Uterus (tissue), 2 donors: ENCODE measurements around the gene MAD1L1.

Experiments used
- POLR2A ChIP-seq, 2 donors: fragments of 450-650 bp; IDR thresholded peaks; one replicate each; pipeline ENCODE4 v1.6.1; 2016; ENCODE audit warnings: antibody characterized with exemption in 2 of 2, mild to moderate bottlenecking in 1 of 2, moderate library complexity in 1 of 2
- TF ChIP-seq, protein P1 (sequence below), 4 experiments: fragments of 200-600 bp in 2 of 4; fragments of 450-650 bp in 2 of 4; sonication (generic) in 2 of 4; IDR thresholded peaks; one replicate each; pipeline ENCODE4 v1.5.1; 2016 to 2019; ENCODE audit warnings: antibody characterized with exemption in 4 of 4, mild to moderate bottlenecking in 2 of 4, moderate library complexity in 1 of 4

DNA sequence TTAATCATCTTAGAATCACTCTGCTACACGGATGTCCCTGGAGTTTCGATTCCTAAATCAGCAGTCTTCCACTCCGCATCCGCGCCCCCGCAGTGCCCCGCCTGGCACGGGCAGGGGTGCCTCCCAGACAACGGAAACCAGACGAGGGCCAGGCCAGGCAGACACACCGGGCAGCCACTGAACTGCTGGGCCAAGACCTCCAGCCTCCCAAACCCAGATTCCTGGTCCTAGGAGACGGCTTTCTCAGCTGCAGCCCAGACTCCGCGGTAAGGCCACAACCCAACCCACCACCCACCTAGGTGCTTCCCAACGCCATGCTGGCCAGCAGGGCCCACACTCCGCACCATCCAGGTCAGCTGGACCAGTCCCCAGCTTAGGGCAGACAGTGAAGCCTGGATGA lies 33.2 kb downstream of the MAD1L1 start:
- TF ChIP-seq POLR2A (IDR thresholded peaks at IDR 0.05): no peak
- TF ChIP-seq, protein P1, sequence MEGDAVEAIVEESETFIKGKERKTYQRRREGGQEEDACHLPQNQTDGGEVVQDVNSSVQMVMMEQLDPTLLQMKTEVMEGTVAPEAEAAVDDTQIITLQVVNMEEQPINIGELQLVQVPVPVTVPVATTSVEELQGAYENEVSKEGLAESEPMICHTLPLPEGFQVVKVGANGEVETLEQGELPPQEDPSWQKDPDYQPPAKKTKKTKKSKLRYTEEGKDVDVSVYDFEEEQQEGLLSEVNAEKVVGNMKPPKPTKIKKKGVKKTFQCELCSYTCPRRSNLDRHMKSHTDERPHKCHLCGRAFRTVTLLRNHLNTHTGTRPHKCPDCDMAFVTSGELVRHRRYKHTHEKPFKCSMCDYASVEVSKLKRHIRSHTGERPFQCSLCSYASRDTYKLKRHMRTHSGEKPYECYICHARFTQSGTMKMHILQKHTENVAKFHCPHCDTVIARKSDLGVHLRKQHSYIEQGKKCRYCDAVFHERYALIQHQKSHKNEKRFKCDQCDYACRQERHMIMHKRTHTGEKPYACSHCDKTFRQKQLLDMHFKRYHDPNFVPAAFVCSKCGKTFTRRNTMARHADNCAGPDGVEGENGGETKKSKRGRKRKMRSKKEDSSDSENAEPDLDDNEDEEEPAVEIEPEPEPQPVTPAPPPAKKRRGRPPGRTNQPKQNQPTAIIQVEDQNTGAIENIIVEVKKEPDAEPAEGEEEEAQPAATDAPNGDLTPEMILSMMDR (IDR thresholded peaks at IDR 0.05): no peak
